GM23248 (cell line): ENCODE data around the gene SYCE1.

ENCODE experiments used
- EZH2 ChIP-seq: fragments of 200-600 bp; sonication (generic); IDR thresholded peaks from 2 replicates; pipeline ENCODE4 v1.6.1; 2018; ENCODE audit warnings: antibody characterized with exemption, mild to moderate bottlenecking; ENCODE audit not compliant: insufficient read depth, poor library complexity, severe bottlenecking
- EZH2phosphoT487 ChIP-seq: fragments of 200-600 bp; sonication (generic); IDR thresholded peaks from 2 replicates; pipeline ENCODE4 v1.6.1; 2018; ENCODE audit warnings: antibody characterized with exemption, moderate library complexity, mild to moderate bottlenecking, low read depth; ENCODE audit not compliant: insufficient read depth

- TF ChIP-seq EZH2phosphoT487: no peak
- no peak for TF ChIP-seq EZH2
These were observed 9.9 kb downstream of the SYCE1 start for GRCh38 chr10:133555521-133555920.
